ENCODE results near the gene CHTF8.
"Not testable (repeated sequence)": the region's sequence is repeated elsewhere in the genome, so short reads cannot be mapped to it uniquely, and the experiment has no call there.

CHTF8 gene

GRCh38 chr16:69133373-69133954 is 1.1 kb upstream of the CHTF8 start:
- DNase-seq = no peak

- DNase-seq = peak; percentile 68
These were observed 457 bp downstream of the CHTF8 start for GRCh38 chr16:69131839-69132423.

GRCh38 chr16:69131167-69131838 is 1.1 kb downstream of the CHTF8 start:
- no peak for DNase-seq

DNA sequence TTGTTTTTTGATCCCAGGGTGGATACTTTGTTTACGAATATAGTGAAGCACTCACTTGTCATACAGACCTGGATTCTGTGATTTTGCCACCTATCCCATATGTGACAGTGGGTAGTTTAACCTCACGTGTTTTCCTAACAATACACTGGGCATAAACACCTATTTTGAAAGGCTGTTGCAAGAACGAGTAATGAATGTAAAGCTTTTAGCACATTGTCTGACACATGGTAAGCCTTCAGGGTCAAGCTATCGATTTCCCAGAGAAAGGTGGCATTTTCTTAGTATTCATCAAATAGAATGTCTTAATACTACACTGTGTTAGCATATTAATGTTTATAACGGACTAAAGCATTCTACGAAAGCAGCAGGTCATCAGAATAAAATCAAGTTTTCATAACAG is 1.9 kb downstream of the CHTF8 start:
- DNase-seq = no peak

GRCh38 chr16:69127966-69128510 is 4.3 kb downstream of the CHTF8 start:
- DNase-seq = no peak

DNA sequence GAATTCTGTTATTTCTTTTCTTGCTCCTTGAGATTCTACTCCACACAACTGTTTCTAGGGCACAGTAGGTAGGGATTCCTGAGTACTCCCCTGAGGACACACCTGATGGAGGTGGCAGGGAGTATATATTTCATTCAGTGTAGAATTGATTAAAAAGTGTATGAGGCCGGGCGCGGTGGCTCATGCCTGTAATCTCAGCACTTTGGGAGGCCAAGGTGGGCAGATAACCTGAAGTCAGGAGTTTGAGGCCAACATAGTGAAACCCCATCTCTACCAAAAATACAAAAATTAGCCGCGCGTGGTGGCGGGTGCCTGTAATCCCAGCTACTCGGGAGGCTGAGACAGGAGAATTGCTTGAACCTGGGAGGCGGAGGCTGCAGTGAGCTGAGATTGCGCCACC is 5.6 kb downstream of the CHTF8 start:
- DNase-seq = not testable (repeated sequence)

DNA sequence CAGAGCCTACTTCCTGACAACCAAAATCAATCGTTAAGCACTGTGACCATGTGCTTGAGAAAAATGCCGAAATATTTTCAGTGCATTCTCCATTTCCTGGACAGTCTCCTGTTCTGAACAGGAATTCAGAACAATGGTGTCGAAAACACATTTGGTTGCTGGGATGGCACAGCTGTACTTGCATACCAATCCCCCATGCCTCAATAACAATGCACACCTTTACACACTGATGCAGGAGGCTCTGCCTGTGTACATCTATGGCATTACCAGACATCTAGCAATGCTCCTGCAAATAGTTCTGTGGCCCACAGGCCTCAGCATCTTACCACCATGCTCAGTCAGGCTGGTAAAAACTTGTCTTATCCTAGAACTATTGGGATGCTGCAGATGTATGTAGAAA is 6.2 kb downstream of the CHTF8 start:
- DNase-seq = no peak

DNA sequence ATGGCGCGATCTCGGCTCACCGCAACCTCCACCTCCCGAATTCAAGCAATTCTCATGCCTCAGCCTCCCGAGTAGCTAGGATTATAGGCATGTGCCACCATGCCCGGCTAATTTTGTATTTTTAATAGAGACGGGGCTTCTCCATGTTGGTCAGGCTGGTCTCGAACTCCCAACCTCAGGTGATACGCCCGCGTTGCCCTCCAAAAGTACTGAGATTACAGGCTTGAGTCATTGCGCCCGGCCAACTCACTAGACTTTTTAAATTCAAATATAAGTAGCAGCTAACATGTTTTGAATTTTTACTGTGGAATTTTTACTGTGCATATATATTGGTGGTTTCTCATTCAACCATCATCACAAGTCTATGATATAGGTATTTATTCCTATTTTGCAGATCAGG is 7.4 kb downstream of the CHTF8 start:
- DNase-seq = not testable (repeated sequence)

DNA sequence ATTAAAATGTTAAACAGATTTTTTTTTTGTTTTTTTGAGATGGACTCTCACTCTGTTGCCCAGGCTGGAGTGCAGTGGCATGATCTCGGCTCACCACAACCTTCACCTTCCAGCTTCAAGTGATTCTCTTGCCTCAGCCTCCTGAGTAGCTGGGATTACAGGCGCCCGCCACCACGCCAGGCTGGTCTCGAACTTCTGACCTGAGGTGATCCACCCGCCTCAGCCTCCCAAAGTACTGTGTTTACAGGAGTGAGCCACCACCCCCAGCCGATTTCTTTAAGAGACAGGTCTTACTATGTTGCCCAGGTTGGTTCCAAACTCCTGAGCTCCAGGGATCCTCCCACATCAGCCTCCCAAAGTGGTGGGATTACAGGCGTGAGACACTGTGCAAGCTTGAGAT is 8.0 kb downstream of the CHTF8 start:
- DNase-seq = not testable (repeated sequence)

DNA sequence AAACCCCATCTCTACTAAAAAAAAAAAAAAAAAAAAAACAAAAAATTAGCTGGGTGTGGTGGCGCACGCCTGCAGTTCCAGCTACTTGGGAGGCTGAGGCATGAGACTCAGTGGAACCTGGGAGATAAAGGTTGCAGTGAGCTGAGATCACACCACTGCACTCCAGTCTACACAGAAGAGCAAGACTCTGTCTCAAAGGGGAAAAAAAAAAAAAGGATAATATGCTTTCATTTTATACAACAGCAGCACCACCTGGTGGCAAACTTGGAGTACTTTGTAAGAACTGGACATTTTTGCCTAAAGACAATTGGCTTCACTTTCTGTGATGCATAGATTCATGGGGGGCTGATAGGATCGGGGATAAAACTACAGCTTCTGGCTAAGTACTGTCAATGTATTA is 8.5 kb downstream of the CHTF8 start:
- DNase-seq = no peak

- no peak for DNase-seq
These were observed 12.2 kb downstream of the CHTF8 start for GRCh38 chr16:69120096-69120664.

- DNase-seq = no peak
These were observed 12.9 kb downstream of the CHTF8 start for GRCh38 chr16:69119536-69119935.

GRCh38 chr16:69118994-69119393 is 13.4 kb downstream of the CHTF8 start:
- DNase-seq = no peak

- DNase-seq = no peak
These were observed 13.9 kb downstream of the CHTF8 start for GRCh38 chr16:69118468-69118867.

- DNase-seq = no peak
These were observed 15.5 kb downstream of the CHTF8 start for GRCh38 chr16:69116906-69117305.

DNA sequence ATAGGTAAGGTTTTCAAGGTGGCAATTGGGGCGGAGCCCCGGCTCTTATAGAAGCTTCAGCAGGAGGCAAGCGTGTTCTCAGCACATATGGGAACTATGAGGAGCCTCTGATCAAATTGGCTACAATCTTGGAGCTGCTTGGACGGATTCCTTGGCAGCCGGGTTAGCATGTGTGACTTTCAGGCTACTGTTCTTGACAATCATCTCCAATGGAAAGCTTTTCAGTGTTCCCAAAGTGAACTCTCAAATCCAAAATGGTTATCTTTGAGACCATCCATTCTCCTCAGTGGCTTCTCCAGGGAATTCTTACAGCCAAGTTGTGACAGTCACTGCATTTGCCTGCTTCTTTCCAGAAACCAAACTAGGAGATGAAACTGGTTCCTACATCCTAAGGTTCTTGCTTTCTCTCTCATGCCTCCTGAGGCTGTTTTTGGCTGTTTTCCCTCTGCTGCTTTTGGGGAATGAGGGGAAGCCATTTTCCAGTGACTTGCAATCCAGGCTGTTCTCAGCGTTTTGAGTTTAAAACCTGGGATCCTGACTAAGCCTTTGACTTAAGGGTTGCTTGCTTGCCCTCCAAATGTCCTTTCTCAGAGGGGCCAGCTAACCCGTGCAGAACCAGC is 16.0 kb downstream of the CHTF8 start:
- DNase-seq = no peak

- no peak for DNase-seq
These were observed 16.6 kb downstream of the CHTF8 start for GRCh38 chr16:69115837-69116236.

DNA sequence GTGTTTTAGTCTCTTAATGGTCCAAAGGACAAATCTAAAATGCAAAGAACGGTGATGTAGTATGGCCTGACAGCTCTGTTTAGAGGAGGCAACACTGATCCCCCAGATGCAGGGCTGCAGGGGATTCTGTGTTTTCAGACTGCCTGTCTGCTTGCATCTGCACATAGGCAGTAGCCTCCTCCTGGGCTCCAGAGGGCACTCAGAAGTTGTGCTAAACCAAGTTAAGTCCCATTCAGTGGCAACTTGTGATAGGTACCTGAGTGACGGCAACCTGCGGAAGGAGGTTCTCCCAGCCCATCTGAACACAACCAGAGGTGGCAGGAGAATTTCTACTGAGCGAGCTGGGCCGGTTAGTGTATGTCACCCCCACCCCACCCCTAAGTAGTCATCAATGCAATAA is 17.0 kb downstream of the CHTF8 start:
- no peak for DNase-seq

- DNase-seq = no peak
These were observed 17.4 kb downstream of the CHTF8 start for GRCh38 chr16:69114976-69115355.

GRCh38 chr16:69114346-69114975 is 17.9 kb downstream of the CHTF8 start:
- DNase-seq = no peak

- DNase-seq = no peak
These were observed 19.2 kb downstream of the CHTF8 start for GRCh38 chr16:69113216-69113615.

GRCh38 chr16:69112285-69113129 is 19.9 kb downstream of the CHTF8 start:
- DNase-seq = no peak

All from NCI-H510A (cell line).